SK-N-SH (cell line): ENCODE measurements around the gene HK1. TPM values are rescaled to one million over a fixed set of nuclear protein-coding genes. Genes with fewer than 3 reads are reported as not detected.
A peak's percentile ranks its signal among the peaks of the same experiment; 100 is the strongest.

Experiments used
- CTCF ChIA-PET: fragments of 300-600, 350-600 bp; formaldehyde crosslinking; extraction: SDS; loops from one replicate; lab custom pipeline; 2021; lab: Yijun Ruan, JAX
- POLR2A ChIA-PET: fragments of 350-600 bp; sonication (Branson Sonifier 250); formaldehyde crosslinking; extraction: SDS; loops from one replicate; lab custom pipeline; 2020; ENCODE audit warnings: antibody characterized with exemption, inconsistent platforms; lab: Yijun Ruan, JAX
- DNase-seq: peaks from one replicate; pipeline ENCODE4 v3.0.0; 2012
- H2AFZ ChIP-seq: fragments of 200-600 bp; sonication (generic); 2 replicates; pipeline ENCODE4 v1.8.1; 2016; ENCODE audit warnings: antibody characterized with exemption, mild to moderate bottlenecking, low read depth
- H3F3A ChIP-seq: fragments of 200-600 bp; sonication (generic); replicated peaks from 2 replicates; pipeline ENCODE3; 2016; ENCODE audit warnings: antibody characterized with exemption, mild to moderate bottlenecking; ENCODE audit not compliant: insufficient read depth
- H3K27ac ChIP-seq, 2 experiments: fragments of 200-500 bp in 1 of 2; fragments of 200-600 bp in 1 of 2; sonication (Bioruptor generic) in 1 of 2; sonication (generic), shearing (Covaris generic) in 1 of 2; 2 replicates each; pipeline versions ENCODE4 v1.5.1 to v1.6.1; 2014 to 2016; ENCODE audit warnings: low read depth in 2 of 2, inconsistent platforms in 1 of 2, low read length in 1 of 2, mild to moderate bottlenecking in 1 of 2, mixed read lengths in 1 of 2
- H3K27me3 ChIP-seq: fragments of 200-600 bp; sonication (generic), shearing (Covaris generic); 2 replicates; pipeline ENCODE4 v1.6.1; 2016; ENCODE audit warnings: mixed run types; ENCODE audit not compliant: insufficient read depth
- H3K36me3 ChIP-seq, 2 experiments: fragments of 200-500 bp in 1 of 2; fragments of 200-600 bp in 1 of 2; sonication (Bioruptor generic) in 1 of 2; sonication (generic) in 1 of 2; replicated peaks in 1 of 2; 2 replicates each; pipeline versions ENCODE3 to v1.5.1; 2014 to 2016; ENCODE audit warnings: low read length in 1 of 2, mild to moderate bottlenecking in 1 of 2; ENCODE audit not compliant: insufficient read depth in 2 of 2, control insufficient read depth in 1 of 2
- H3K4me1 ChIP-seq, 2 experiments: fragments of 200-500 bp in 1 of 2; fragments of 200-600 bp in 1 of 2; sonication (Bioruptor generic) in 1 of 2; sonication (generic), shearing (Covaris generic) in 1 of 2; 2 replicates each; pipeline versions ENCODE4 v1.5.1 to v1.6.1; 2014 to 2016; ENCODE audit warnings: low read depth in 1 of 2, low read length in 1 of 2, mixed run types in 1 of 2; ENCODE audit not compliant: insufficient read depth in 2 of 2, control insufficient read depth in 1 of 2
- H3K4me2 ChIP-seq: fragments of 200-600 bp; sonication (generic), shearing (Covaris generic); 2 replicates; pipeline ENCODE4 v1.6.1; 2017; ENCODE audit warnings: mixed run types
- H3K4me3 ChIP-seq, 2 experiments: fragments of 200-500 bp in 1 of 2; fragments of 200-600 bp in 1 of 2; sonication (Bioruptor generic) in 1 of 2; sonication (generic), shearing (Covaris generic) in 1 of 2; 2 replicates each; pipeline versions ENCODE4 v1.5.1 to v1.8.1; 2014 to 2016; ENCODE audit warnings: low read depth in 2 of 2, inconsistent platforms in 1 of 2, low read length in 1 of 2, mild to moderate bottlenecking in 1 of 2, mixed read lengths in 1 of 2, moderate library complexity in 1 of 2
- H3K79me2 ChIP-seq: fragments of 200-600 bp; sonication (generic); 2 replicates; pipeline ENCODE4 v1.8.1; 2017; ENCODE audit warnings: mild to moderate bottlenecking; ENCODE audit not compliant: insufficient read depth
- H3K9ac ChIP-seq: fragments of 200-600 bp; sonication (generic); 2 replicates; pipeline ENCODE4 v1.6.1; 2017; ENCODE audit warnings: mixed run types
- H3K9me2 ChIP-seq: fragments of 200-600 bp; sonication (generic); 2 replicates; pipeline ENCODE4 v1.6.1; 2017; ENCODE audit warnings: mixed run types
- H3K9me3 ChIP-seq: fragments of 200-600 bp; sonication (generic); 2 replicates; pipeline ENCODE4 v1.6.1; 2017; ENCODE audit warnings: mixed run types, mild to moderate bottlenecking, moderate library complexity
- H4K20me1 ChIP-seq: fragments of 200-600 bp; sonication (generic); 2 replicates; pipeline ENCODE4 v1.6.1; 2017; ENCODE audit warnings: mild to moderate bottlenecking, mixed run types; ENCODE audit not compliant: insufficient read depth
- CHD2 ChIP-seq: fragments of 150-350 bp; IDR thresholded peaks from 2 replicates; pipeline ENCODE4 v1.6.1; 2018; ENCODE audit warnings: low read length; ENCODE audit not compliant: partially characterized antibody
- CTCF ChIP-seq: fragments of 200-600 bp; sonication (generic); IDR thresholded peaks from 2 replicates; pipeline ENCODE4 v1.6.1; 2017; ENCODE audit warnings: antibody characterized with exemption, mild to moderate bottlenecking, moderate library complexity
- ELF1 ChIP-seq: IDR thresholded peaks from 2 replicates; pipeline ENCODE4 v1.4.0; 2012
- EP300 ChIP-seq, 2 experiments: IDR thresholded peaks; 2 replicates each; pipeline versions ENCODE4 v1.4.0 to v1.6.1; 2012; ENCODE audit warnings: borderline replicate concordance in 1 of 2, low read depth in 1 of 2, low read length in 1 of 2
- EZH2phosphoT487 ChIP-seq: fragments of 200-600 bp; sonication (generic); IDR thresholded peaks from 2 replicates; pipeline ENCODE4 v1.6.1; 2017; ENCODE audit warnings: low read depth, mixed run types, mild to moderate bottlenecking, antibody characterized with exemption, moderate library complexity, borderline replicate concordance
- FOSL2 ChIP-seq: IDR thresholded peaks from 2 replicates; pipeline ENCODE4 v1.4.0; 2012; ENCODE audit warnings: low read depth, mild to moderate bottlenecking, moderate library complexity, borderline replicate concordance
- FOXM1 ChIP-seq: IDR thresholded peaks from 2 replicates; pipeline ENCODE4 v1.4.0; 2012; ENCODE audit warnings: low read depth, mild to moderate bottlenecking
- GABPA ChIP-seq: IDR thresholded peaks from 2 replicates; pipeline ENCODE4 v1.4.0; 2012; ENCODE audit warnings: low read depth, mild to moderate bottlenecking
- GATA2 ChIP-seq: sonication (generic); formaldehyde crosslinking; IDR thresholded peaks from 2 replicates; pipeline ENCODE4 v1.5.0; 2020; ENCODE audit warnings: mild to moderate bottlenecking, missing genetic modification reagents
- JUND ChIP-seq: IDR thresholded peaks from 2 replicates; pipeline ENCODE4 v1.4.0; 2012
- NFIC ChIP-seq: IDR thresholded peaks from 2 replicates; pipeline ENCODE4 v1.4.0; 2012; ENCODE audit warnings: borderline replicate concordance
- NRF1 ChIP-seq: IDR thresholded peaks from 2 replicates; pipeline ENCODE4 v1.6.1; 2012; ENCODE audit warnings: low read depth, mild to moderate bottlenecking, low read length
- PBX3 ChIP-seq: IDR thresholded peaks from 2 replicates; pipeline ENCODE4; 2012
- REST ChIP-seq: IDR thresholded peaks from 2 replicates; pipeline ENCODE4 v1.6.1; 2012; ENCODE audit warnings: mild to moderate bottlenecking, low read depth, low read length, moderate library complexity
- RFX5 ChIP-seq: IDR thresholded peaks from 2 replicates; pipeline ENCODE4 v1.6.1; 2012; ENCODE audit warnings: mild to moderate bottlenecking, improper control_type of control experiment, low read length
- USF1 ChIP-seq: IDR thresholded peaks from 2 replicates; pipeline ENCODE4 v1.4.0; 2012; ENCODE audit warnings: low read depth, borderline replicate concordance
- WGBS: methylation state at CpG from one replicate; pipeline ENCODE4 v1.1.6; 2017; ENCODE audit warnings: low lambda C conversion rate; 5-methylcytosine and 5-hydroxymethylcytosine counted together
- polyA plus RNA-seq, 3 experiments: library from polyadenylated mRNA; depleted of rRNA; stranded (reverse); fragments of >200 nt; gene quantifications; 2 replicates each; pipeline ENCODE4 v1.2.3, GENCODE V29; 2012

HK1 gene
- polyA plus RNA-seq, 1 of the 3 experiments (the other 2 are of a cell fraction) = 38.7 TPM

- TF ChIP-seq EP300 (IDR thresholded peaks at IDR 0.05; ENCODE audit: borderline replicate concordance in 1 of 2, low read depth in 1 of 2, low read length in 1 of 2) (no peak), PBX3 (peak; percentile 38; the same call in 1 of the 2 replicates)
- Histone ChIP-seq H3K9me3 (no peaks in the 10 kb centered on the region), H3K79me2 (no peaks in the 10 kb centered on the region), H3K27ac (no peak overlapping the region), H3K27me3 (no peaks in the 10 kb centered on the region), H3K4me1 (peaks cover 5 to 11% of the 10 kb centered on the region in 2 experiments; a peak in 2 of 4 replicates), H3K9ac (no peak overlapping the region), H3K4me3 (no peak overlapping the region), H2AFZ (no peak overlapping the region), H3F3A (peaks cover 14% of the 10 kb centered on the region), H4K20me1 (no peaks in the 10 kb centered on the region), H3K4me2 (no peak overlapping the region), H3K36me3 (peaks cover 34 to 39% of the 10 kb centered on the region in 2 experiments), H3K9me2 (no peaks in the 10 kb centered on the region)
- ChIA-PET POLR2A (interaction anchor here (1.0 kb wide), 1 partner anchor 17 kb away, joined by 3 read pairs; no protein-coding TSS in a partner anchor), CTCF (interaction anchor here (0.7 to 7.7 kb wide), 6 partner anchors 16 to 160 kb away, joined by 3 to 105 read pairs (median 4); no protein-coding TSS in a partner anchor)
- DNase-seq = no peak
- WGBS = 90% methylated on average over 8 of the region's 8 CpGs
Observed at GRCh38 chr10:69389827-69390490, 111.7 kb downstream of the HK1 start.

- H3K4me2 ChIP-seq = no peak overlapping the region
- TF ChIP-seq GATA2 (CRISPR knock-in tag) = no peak
- TF ChIP-seq ELF1 = no peak
- no peak for TF ChIP-seq JUND
- TF ChIP-seq FOXM1 = no peak
- TF ChIP-seq NFIC = no peak
- no peak for TF ChIP-seq RFX5
- TF ChIP-seq CHD2 = no peak
- TF ChIP-seq FOSL2 = no peak
- TF ChIP-seq CTCF = no peak
- no peak for TF ChIP-seq NRF1
- no peak for TF ChIP-seq EP300 (IDR thresholded peaks at IDR 0.05; ENCODE audit: borderline replicate concordance in 1 of 2, low read depth in 1 of 2, low read length in 1 of 2)
- no peak for TF ChIP-seq REST
- no peak for TF ChIP-seq USF1
- no peak for TF ChIP-seq EZH2phosphoT487
- no peak for TF ChIP-seq GABPA
- TF ChIP-seq, all 33 proteins: peak for 0
- Histone ChIP-seq H3K27ac (no peak overlapping the region), H3K36me3 (peaks cover 27 to 32% of the 10 kb centered on the region in 2 experiments), H2AFZ (no peak overlapping the region), H3K9me2 (no peaks in the 10 kb centered on the region), H3K9ac (no peak overlapping the region), H3K9me3 (no peaks in the 10 kb centered on the region), H3K27me3 (no peaks in the 10 kb centered on the region), H4K20me1 (no peaks in the 10 kb centered on the region), H3K4me3 (no peak overlapping the region), H3F3A (peaks cover 14% of the 10 kb centered on the region), H3K79me2 (no peaks in the 10 kb centered on the region), H3K4me1 (peaks cover 5 to 11% of the 10 kb centered on the region in 2 experiments; a peak in 2 of 4 replicates)
- no peak for DNase-seq
- POLR2A ChIA-PET = interaction anchor here (1.0 kb wide), 1 partner anchor 18 kb away, joined by 3 read pairs; no protein-coding TSS in a partner anchor
- WGBS = 98% methylated on average over 6 of the region's 6 CpGs
- CTCF ChIA-PET = interaction anchor here (0.7 to 7.7 kb wide), 9 partner anchors 15 to 197 kb away, joined by 3 to 105 read pairs (median 4); partner anchors contain the start of gene HKDC1
Observed at GRCh38 chr10:69391158-69391557, 112.9 kb downstream of the HK1 start.
